NCI-H2196 treated with DMSO at 0.1 percent for 48 hours (cell line): Measurements from ENCODE around the gene SYF2.

ENCODE experiments used
- DNase-seq: peaks from one replicate; lab custom pipeline; 2025; ENCODE audit not compliant: unreplicated experiment; lab: John Stamatoyannopoulos, UW

Gene SYF2

DNA sequence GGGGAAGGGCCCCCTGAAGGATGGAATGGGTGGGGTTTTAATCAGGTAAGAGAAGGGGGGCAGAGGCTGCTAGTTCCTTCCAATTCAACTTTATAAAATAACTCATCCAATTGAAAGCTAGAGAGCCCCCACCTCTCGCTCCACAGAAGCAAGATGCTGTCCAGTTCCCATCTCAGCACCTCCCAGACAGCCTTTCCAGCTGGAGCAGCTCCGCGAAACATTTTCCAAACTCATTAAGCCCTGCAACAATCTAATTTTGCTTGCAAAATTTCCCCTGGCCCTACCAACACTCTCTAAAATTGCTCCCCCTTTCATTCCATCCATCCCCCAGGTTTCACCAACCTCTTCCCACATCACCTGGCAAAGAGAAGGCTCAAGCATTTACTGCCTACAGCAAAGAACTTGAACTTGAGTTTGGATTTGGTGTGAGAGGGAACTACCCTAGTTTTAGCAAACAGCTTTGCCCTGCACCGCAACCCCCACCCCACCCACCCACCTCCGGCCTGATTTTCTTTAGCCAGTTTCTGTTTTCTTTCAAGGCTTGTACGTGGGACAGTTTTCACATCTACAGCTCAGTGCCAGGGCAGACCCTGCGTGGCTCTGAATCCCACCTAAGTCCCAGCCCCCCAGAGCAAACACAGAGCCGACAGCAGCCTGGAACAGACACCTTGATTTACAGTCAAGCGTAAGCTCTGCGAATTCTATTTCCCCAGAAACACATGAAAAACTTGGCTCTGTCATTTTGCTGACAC, 46.7 kb downstream of the SYF2 start:
- DNase-seq: no peak

DNA sequence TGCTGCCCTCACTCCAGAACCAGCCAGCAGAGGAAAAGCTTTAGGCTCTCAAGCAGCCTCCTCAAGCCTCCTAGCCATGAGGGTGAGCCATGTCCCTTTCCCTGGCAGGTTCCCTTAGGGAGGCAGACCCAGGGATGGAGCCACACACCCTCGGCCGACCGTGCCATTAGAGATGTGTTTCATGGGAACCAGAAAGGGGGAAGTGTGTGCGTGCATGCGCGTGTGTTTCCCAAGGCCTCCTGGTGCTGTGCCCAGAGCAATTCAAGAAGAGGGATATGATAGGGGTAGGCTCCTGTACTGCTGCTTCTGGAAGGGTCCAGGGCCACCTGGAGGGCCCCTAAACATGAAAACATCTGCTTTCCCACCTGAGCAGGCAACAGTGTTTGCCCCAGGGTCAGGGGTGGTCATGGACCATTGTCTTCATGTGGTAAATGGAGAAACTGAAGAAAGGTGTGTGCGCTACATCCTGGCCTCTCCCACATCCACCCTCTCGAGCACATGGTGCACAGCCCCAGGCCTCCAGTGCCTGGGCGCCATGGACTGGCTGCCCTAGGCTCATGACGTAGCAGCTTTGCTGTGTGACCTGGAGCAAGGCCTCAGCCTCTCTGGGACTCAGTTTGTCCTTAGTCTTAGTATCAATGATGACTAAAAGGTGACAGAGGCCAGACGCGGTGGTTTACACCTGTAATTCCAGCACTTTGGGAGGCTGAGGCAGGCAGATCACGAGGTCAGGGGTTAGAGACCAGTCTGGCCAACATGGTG, 48.1 kb downstream of the SYF2 start:
- no peak for DNase-seq

DNA sequence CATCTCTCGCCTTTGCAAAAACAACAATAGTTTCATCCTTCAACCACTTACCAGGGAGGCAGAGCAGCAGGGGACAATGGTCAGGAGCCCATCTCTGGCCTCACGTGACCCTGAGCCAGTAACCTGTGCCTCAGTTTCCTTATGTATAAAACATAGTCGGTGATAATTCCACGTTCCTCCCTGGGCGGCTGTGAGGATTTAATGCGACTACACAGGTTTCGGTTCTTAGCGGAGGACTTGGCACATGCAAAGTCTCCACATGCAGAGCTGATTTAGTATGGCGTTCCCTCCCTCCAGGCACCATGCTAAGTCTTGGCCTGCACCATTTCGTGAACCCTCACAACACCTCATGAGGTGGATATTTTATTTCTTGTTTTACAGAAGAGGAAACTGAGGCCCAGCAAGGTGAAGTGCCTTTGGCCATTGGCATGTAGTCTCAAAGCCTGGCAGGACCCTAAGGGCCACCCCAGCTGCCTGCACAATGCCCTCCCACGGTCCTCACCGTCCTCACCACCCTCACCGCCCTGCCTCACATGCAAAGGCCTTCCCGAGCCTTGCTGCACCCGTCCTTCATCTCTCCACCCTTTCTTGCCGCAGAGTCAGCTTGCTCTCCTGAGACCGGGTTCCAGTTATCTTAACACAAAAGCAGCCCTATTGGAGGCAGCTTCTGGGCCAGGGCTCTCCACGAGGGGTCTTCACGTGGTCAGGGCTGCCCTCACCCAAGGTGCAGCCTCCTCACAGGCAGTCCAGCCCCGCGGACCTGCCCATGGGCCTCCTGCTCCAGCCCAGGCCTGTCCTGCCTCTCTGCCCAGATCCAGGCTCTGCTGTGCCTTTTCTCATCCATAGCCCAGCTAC, 48.9 kb downstream of the SYF2 start:
- DNase-seq: no peak

DNA sequence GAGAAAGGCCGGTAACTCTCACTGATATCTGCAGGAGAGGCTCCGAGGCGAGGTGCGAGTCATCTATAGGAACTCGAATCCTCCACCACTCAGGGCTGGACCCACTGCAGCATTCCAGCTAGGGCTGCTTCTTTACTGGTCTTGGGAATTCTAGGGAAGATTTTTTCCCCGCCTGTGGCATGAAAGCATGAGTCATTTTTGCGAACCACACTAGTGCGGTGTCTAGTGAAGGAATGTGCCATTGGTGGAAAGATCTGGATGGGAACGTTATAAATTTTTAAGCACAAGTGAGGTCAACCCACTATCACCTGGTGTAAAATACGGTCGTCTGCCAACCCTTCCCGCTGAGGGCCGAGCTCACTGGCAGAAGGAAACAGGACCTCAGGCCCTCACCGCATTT, 49.7 kb downstream of the SYF2 start:
- DNase-seq: no peak

DNA sequence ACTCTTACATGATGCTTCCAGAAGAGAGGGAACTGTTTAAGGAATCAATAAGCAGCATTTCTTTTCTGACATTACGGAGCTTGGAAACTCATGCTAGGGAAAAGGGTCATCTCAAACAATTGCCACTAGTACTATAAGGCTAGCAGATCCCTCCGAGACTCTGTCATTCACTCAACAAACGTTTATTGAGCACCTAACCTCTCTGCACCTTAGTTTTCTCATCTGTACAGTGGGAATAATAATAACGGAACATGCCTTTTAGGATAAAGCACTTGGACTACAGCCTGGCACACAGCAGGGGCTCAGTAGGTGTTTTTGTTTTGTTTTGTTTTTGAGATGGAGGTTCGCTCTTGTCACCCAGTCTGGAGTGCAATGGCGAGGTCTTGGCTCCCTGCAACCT, 51.3 kb downstream of the SYF2 start:
- DNase-seq: no peak

DNA sequence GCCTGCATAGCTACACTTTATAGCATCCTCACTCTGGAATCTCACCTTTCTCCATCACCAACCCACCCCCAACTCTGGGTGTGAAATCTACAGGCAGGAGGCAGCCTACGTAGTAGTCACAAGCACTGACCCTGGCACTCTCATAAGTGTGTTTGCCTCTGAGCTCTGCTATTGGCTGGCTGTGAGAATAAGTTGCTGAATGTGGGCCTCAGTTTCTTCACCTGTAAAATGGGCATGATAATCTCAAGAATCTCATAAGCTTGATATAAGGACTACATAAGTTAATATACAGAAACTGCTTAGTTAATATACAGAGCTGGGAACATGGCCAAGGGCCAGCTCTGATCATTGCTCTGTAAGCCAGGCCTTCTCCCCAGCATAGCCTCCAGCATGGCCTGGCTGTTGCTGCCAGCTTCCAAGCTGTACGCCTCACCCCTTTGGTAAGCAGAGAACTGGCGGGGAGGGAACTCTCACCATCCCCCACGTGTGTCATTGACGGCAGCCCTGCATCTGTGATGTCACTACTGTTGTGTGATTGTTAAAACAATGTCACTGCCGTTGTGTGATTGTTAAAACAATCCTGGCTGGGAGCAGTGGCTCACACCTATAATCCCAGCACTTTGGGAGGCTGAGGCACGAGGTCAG, 53.3 kb downstream of the SYF2 start:
- DNase-seq: no peak

DNA sequence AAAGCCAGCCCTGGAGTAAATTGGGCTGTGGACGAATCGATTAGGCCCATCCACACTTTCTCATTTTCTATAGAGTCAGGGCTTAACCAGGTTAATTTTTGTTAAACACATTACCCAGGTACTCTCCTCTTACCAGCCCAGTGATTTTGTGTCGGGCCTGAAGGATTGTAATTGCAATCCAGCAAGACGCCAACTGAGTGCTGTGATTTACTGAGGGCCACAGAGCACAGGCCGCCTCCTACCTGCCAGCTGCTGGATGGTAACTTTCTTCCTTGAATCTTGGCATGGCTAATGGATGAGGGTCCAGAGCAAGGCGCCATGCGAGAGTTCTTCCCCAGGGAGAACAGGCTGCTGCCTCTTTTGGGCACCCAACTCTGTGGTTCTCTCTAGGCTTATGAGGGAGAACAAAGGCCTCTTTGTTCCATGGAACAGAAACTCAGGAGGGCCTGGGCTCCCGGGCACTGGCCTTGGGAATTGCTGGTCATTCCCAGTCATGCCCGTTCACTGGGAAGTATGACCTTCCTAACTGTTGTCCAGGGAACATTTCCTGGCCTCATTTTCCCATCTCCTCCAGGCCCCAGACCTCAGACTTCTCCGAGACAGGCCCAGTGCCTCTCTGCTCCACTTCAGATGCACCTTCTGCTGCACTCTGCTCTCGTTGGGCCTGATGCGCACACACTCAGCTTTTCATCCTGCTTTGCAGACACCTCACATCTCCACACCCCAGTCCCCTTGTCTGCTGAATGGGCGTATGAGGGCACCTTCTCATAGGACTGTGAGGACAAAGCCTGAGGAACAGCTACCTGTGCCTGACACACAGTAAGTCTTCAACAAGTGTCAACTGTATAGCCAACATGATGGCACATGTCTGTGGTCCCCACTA, 57.3 kb downstream of the SYF2 start:
- DNase-seq: no peak

DNA sequence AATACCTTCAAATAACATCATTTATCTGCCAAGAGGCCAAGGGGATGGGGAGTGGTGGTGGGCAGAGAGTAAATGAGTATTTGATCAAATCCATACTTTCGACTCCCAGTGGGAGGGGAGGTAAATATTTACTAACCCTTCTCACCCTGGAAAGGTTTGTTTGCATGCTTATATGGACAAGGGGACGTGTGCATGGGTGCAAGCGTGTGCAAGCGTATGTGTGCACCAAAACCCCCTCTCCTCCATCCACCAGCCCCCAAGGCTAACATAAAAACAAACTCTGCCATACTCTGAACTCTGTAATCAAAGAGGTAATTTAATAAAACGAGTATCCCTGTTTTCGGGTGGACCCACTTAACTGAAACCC, 58.0 kb downstream of the SYF2 start:
- DNase-seq: no peak

DNA sequence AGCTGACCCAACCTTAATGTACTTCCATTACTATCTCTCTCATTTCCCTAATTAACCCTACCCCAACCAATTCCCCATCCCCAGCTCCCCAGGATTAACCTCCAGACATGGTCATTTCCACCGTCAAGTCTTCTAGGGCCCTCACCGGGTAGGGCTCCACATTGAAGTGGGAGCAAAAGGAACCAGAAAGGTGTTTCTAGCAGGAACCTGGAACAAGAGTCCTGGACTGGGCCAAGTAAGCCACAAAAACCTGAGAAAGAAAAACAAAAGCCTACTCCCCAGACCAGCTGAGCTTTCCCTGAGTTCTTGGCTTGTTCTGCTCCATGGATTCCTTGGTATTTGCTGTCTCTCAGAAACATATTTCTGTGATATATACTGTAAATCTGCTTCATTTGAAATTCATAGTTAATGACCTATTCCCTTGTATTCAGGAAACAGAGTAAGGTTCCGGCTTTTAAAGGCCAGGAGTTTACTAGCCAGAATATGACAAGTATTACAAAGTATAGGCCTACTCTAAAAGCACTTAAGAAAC, 58.4 kb downstream of the SYF2 start:
- no peak for DNase-seq
